NCI-H2227 (cell line): Measurements from ENCODE around the gene TBC1D14.
"Not testable (repeated sequence)": the region's sequence is repeated elsewhere in the genome, so short reads cannot be mapped to it uniquely, and the experiment has no call there.

Source experiments
- DNase-seq: peaks from one replicate; lab custom pipeline; 2025; ENCODE audit not compliant: unreplicated experiment; lab: John Stamatoyannopoulos, UW

TBC1D14 gene

DNA sequence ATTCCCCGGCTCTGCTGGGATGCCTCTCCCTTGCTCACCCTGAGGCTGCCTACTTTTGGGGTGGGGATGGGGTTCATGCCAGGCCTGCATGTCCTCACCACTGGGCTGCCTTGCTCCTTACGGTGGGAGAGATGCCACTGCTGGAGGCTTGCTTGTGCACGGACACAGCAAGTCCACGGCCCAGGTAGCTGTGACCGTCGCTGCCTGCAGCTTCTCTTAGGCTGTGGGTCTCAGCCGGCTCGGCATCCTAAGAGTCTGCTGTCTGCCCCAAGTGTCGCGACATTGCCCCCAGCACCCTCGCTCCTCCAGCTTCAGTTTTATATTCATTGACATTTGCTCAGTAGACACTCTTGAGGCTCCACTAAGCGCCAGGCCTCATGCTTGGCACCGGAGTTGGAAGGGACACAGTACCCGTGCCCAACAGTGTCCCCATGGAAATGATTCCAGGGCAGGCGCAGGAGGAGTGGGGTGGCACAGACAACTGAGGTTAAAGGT lies 58.3 kb downstream of the TBC1D14 start:
- DNase-seq = no peak

DNA sequence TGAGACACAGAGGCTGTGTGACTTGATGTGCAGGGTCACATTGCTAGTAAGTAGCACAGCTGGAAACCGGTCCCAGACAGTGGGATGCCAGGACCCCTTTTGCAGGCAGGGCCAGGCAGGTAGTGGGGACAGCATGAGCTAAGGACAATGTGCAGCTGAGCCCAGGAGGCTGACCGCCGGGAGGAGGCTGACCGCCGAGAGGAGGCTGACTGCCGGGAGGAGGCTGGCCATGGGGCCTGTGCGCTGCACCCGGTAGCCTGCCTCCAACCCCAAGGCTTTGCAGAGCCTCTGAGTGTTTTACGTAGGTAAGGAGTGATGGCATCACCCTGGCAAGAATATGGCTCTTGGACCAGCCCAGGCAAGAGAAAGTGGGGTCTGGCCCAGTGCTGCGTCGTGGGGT lies 58.9 kb downstream of the TBC1D14 start:
- DNase-seq = no peak

DNA sequence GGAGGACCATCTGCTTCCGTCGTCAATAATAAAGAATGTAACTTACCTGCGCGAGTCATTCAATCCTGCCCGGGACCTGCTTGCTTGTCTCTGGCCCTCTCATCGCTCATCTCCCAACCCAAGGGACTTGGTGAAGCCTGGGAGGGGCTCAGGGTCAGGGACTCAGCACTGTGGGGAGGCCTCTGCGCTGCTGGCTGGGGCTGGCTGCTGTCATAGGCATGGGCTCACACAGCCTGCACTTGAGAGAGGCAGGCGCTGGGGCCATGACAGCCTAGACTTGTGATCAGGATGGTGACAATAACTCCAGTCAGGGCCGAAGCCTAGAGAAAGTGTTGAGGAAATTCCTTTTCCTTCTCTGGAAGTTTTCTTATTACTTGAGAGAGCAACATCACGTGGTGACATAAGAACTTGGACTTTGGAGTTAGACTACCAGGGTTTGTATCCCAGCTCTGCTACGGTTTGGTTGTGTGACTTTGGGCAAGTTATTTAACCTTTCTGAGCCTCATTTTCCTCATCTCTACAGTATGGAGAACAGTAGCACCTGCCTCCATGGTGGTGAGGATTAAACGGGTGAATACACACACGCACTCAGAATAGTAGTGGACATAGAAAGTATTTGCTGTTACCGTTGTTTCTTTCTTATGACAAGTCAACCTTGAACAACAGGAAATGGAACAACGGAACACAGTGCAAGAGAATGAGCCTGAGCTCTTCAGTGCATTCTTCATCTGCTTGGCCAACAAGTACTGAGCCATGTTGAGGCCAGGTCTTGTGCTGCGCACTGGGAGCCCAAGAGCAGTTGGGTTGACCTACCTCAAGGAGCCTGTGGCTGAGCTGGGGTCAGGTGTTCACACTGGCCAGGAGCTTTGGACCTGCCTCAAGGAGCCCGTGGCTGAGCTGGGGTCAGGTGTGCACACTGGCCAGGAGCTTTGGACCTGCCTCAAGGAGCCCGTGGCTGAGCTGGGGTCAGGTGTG lies 60.5 kb downstream of the TBC1D14 start:
- DNase-seq = no peak

DNA sequence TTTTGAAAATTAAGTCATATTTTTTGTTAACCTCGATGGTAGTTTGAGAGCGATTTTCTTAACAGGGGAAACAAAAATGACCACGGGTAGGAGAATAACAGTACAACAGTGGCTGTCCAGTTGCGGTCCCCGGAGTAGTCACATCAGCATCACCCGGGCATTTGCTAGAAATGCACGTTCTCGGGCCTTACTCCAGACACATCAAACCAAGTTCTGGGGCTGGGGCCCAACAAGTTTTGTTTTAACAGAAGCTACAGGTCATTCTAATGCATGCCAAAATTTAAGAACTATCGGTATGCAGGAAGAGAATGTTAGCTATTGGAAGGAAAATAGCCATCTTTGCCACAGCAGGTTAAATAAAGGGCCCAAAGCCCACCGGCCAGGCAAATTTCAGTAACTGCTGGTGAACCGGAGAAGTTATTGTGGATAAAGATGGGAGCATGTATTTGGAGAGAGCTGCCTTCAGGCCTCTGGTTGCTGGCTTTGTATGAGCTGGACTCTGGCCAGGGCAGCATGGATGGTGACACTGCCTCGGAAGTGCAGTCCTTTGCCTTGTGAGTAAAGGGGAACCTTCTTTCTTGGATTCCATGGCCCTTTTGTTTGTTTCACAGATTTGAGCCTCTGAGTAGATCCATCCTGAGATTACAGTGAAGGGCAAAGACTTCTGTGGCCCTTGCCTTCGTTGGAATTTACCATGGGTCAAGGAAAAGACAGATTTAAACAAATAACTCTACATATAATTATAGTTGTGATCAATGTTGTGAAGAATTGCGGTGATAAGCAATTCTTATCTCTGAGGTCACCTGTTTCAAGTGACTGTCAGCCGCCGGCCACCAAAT lies 62.1 kb downstream of the TBC1D14 start:
- no peak for DNase-seq

DNA sequence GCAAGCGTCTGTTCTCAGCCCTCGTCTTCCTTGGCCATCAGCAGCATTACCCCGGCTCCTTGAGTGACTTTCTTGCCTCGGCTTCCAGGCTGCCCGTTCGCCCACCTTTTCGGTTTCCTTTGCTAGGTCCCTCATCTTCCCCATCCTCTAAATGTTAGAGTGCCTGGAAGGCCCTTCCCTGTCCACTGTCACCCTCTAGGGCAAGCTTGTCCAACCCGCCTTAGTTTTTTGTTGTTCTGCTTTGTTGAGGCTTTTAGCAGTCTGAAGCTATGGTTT lies 62.7 kb downstream of the TBC1D14 start:
- DNase-seq = no peak

DNA sequence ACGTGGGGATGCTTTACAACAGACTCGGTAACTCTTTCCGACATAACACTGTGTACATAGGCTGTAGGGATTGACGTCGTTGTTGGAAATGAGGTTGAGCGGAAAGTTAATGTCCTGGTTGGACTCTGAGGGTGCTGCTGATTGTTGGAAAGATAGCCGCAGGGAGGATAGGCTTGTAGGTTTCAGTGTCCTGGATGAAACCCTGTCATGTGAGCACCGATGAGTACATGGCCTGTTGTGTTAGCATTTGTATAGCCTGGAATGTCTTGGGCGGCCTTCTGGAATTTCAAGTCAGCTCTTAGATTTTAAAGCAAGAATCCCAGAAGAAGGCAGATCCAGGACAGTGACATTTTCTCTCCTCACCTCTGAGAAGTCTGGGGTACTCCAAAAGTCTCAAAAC lies 63.3 kb downstream of the TBC1D14 start:
- DNase-seq = no peak

DNA sequence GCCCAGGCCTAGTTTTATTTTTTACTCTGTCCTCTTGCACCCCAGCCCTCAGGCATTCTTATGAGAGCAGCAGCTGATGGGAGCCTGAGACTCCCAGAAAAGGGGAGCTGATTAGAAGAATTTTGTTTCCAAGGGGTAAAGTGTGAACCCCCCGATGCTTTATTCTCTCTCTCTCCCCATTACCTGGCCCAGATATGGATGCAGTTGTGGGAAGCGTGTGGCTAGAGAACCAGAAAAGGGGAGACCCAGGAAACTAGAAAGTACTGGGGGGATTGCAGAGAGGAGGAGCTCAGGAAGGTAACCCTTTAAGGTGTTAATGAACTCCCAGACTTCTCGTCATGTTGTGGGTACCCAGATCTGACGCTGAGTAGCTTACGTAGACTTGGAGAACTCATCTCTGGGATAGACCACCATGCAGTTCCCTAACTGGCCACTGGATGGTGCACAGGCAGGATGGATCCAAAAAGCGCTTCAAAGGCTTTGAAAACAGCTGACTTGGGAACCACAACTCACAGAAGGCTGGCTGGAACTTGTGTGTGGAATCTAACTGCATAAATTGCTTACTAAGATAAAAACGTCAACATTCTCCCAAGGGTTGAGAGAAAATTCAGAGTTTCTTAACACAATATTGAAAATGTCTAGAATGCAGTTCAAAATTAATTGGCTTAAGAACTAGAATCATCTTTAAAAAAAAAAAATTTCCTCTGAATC lies 64.7 kb downstream of the TBC1D14 start:
- DNase-seq = peak; percentile 79

DNA sequence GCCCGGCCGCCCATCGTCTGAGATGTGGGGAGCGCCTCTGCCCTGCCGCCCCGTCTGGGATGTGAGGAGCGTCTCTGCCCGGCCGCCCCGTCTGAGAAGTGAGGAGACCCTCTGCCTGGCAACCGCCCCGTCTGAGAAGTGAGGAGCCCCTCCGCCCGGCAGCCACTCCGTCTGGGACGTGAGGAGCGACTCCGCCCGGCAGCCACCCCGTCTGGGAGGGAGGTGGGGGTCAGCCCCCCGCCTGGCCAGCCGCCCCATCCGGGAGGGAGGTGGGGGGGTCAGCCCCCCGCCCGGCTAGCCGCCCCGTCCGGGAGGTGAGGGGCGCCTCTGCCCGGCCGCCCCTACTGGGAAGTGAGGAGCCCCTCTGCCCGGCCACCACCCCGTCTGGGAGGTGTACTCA lies 68.2 kb downstream of the TBC1D14 start:
- DNase-seq = not testable (repeated sequence)

DNA sequence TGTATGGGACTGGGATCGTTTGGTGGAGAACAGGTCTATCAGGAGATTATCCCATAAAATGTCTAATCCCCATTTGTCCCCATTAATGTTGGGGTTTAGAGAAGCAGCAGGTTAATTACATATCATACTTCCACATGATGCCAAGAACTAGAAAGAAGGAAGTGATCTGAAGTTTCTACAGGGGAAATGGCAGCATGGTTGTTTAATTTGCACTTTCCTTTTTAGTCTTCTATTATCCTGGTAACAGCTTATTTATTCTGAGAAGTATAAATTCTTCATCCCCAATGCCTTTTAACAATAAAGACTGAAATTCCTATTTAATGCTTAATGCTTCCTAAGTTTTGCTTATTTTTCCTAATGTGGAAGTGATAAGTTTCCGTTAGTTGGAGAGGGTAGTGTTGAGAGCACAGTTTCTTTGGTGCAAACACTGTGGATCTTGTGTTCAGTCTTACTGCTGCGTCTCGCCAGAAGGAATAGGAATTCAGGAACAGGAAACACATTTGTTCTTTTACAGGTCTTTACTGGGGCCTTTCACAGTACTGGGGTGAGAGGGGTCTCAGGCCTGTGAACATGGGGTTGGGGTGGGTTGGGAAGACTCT lies 74.0 kb downstream of the TBC1D14 start:
- no peak for DNase-seq

DNA sequence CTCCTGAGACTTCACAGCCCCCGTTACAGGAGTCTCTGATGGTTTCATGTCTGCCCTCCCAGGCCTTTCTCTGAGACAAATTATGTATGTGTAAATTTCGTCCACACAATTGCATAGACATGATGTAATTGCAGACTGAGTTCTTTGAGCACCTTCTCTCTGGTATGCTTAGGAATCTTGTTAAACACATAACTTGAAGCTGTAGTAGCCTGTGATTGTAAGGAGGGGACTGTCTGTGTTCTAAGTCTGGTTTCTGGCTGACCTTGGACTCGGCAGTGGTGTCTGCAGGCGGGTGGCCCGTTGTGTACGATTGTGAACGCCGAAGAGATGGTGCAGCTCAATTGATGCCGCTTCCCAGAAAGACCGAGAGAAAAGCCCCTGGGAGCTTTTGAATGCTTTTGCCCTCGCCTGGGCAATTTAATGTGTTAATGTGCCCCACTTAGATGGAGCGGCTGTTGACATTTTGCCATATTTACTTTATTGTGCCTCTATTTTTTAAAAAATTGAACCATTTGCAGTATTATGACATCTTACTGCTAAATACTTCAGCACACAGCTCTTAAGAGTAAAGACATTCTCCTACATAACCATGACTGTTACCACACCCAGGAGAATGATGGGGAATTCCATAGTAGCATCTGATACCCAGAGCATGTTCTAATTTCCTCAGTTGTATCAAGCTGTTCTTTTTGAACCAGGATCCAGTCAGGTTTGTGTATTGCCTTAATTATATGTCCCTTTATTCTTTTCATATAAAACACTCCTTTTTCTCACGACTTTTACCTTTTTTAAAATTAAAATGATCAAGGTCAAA lies 75.2 kb downstream of the TBC1D14 start:
- peak; percentile 8 for DNase-seq

DNA sequence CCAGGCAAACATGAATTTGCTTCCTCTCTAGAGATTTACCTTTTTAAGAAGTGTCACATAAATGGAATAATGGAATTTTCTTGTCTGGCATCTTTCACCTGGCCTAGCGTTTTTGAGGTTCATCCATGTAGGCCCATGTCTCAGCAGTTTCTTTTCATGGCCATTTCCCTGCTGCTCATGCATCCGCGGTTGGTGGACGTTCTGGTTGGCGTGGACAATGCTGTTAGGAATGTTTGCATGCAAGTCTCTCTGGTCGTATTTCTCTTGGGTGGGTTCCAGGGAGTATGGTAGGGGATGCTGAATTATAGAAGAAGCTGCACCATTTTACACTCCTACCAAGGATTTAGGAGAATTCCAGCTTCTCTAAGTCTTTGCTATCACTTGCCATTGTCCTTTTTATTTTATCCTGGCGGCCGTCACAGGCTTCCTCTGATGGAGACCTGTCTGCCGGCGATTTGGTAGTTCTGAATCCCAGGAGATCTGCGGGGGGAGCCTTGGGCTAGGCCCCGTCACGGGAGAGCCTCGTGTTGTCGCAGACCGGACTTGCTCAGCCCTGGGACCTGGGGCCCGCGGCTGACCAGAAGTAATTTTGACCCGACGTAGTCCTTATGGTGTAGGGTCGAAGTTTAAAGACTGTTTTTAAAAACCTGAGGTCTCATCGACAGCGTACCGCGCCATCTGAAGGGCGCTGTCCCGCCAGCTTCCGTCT lies 76.6 kb downstream of the TBC1D14 start:
- peak; percentile 30 for DNase-seq

DNA sequence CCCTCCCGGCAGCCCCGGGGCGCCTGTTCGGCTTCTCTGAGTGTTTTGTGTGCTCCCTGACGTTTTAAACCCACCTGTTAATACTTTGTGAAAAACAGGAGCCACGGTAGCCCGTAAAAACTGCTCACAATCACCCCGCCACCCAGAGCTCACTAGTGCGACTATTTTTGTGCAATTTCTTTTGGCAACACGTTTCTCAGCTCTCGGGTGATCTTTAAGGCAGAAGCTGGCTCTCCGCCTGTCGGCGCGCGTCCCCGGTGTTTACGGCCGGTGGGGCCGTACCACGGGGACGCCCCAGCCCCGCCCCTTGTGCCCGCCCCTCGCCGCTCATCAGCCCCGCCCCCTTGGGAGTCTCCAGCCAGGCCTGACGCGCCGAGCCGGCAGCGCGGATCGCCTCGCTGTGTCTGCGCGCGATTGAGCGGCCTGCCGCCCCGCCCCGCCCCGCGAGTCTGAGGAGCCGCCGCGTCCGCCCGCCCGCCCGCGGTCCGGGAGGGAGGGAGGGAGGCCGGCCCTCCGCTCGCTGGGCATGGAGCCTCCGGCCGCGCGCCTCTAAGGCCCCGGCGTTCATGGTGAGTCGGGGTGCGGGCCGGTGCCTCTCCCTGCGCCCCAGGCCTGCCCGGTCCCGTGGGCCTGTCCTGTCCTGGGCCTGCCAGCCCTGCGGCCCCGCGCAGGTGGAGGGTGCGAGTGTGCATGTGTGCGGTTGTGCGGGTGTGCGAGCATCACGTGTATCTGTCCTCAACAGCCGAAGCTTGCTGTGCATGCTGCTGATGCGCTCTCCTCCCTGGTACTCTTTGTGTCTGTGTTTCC lies 77.4 kb downstream of the TBC1D14 start:
- peak; percentile 93 for DNase-seq

DNA sequence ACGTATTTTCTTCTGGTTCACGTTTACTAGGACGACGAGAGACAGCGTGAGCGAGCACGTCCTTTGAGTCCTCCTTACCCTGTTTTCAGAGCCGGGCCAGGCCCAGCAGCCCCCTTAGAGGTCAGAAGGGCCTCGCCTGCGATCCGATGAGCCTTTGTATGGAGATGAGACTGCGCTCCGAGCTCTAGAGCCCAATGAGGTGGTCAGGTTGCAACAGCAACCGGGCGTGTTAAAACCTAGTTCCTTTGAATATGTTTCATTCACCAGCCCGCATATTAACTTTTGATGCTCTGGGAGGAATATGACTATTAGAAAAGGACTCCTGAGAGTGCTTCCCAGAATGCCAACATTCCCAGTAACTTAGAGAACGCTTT lies 77.9 kb downstream of the TBC1D14 start:
- peak; percentile 57 for DNase-seq

DNA sequence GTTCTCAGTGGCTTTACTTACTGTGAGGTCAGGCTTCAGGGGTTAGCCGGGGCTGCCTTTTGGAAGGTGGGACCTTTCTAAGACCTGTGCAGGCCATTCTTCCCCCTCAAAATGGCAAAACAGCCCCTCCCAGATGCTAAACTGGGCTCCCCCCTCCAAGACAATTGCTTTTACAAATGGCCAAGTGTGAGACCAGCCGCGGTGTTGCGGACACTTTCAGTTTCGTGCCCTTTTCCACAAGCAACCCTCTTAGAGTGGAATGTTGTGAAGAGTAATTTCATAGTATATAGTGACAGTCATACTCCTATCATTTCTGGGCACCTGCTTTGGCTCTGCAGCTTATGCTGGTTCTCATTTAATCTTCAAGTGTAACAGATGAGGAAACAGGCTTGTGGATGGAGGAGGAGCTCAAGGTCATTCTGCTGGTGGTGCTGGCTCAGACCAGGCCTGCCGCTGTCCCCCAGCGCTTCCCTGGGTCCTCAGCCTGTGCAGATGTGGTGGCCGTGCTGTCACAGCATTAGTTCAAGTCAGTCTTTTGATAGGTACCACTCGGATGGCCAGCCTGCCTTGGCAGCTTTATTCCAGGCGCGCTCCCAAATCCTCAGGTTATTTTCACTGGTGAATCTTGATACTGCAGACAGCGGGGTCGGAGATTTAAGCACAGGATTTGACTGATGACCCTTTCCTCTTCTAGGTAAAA lies 78.5 kb downstream of the TBC1D14 start:
- DNase-seq = no peak

DNA sequence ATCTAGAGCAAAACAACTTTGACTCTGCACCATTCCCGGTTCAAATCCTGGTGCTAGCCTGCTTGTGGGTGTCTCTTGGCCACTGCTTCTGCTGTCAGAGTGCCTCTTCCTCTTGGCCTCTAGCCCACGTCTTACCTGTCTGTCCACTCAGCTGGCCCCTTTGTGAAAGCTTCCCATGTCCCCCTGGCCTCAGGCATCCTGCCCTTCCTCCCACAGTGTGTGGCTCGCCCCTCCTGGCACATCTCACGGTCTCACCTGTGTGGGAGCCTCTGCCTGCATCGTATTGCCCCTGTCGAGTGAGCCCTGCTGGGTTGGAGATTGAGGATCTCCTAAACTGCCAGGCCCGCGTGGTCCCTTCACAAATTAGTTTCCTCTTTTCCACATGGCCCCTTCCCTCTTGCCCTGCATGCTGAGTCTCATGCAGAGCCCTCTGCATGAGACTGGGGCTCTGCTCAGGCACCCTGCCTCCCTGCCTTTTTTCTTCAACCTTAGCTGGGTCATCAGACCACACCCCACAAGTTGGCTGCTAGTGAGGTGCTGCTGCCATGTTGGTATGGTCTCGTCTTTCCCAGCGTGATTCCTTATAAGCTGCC lies 79.8 kb downstream of the TBC1D14 start:
- no peak for DNase-seq

DNA sequence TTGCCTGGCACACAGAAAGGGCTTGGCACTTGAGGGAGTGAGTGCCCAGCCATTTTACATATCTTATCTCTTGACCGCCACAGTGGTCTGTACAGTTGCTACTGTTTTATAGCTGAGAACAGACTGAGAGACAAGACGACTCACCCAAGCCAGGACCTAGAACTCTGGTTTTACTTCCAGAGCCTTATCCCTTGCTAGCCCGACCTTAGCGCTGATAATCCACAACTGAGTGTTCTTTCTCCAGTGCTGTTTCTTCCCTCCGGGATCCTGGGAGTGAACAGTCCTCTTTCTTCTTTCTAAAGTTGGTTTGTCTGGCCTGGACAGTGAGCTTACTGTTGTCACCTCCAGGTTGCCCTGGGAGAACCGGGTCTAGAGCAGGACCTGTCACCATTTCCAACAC lies 81.0 kb downstream of the TBC1D14 start:
- DNase-seq = no peak

DNA sequence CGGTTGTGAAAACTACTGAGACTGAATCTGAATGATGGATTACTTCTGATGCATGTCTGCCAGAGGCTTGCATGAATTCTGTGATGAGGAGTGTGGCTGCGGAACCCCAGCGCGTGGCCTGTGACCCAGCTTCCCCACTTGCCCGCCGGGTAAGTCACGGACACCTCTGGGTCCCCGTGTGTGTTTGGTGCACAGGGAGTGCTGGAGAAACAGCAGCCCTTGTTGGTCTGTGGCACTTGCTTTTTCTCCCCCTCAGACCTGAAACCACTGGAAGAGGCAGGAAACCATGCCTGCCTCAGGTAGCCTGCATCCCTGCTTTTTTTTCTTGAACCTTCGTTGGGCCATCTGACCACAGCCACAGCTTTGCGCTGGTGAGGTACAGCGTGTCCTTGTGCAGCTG lies 81.6 kb downstream of the TBC1D14 start:
- no peak for DNase-seq
